IMR-90 (cell line): ENCODE results near the gene ZBTB39.
"Not testable (repeated sequence)": the region's sequence is repeated elsewhere in the genome, so short reads cannot be mapped to it uniquely, and the experiment has no call there.

Source experiments
- BHLHE40 ChIP-seq: fragments of 150-350 bp; IDR thresholded peaks from 2 replicates; pipeline ENCODE4 v1.6.1; 2016; ENCODE audit warnings: mild to moderate bottlenecking, low read depth, low read length
- CHD1 ChIP-seq: IDR thresholded peaks from 2 replicates; pipeline ENCODE4 v1.6.1; 2012; ENCODE audit warnings: low read depth, low read length, improper control_type of control experiment
- CTCF ChIP-seq: conservative IDR thresholded peaks from 2 replicates; pipeline ENCODE4 v1.5.1; 2012; ENCODE audit warnings: mild to moderate bottlenecking, low read depth, low read length, improper control_type of control experiment
- ELK1 ChIP-seq: fragments of 150-350 bp; IDR thresholded peaks from 2 replicates; pipeline ENCODE4 v1.6.1; 2016; ENCODE audit warnings: low read depth, mild to moderate bottlenecking, low read length, moderate library complexity, borderline replicate concordance
- MAFK ChIP-seq: IDR thresholded peaks from 2 replicates; pipeline ENCODE4 v1.6.1; 2012; ENCODE audit warnings: low read depth, low read length, improper control_type of control experiment
- MXI1 ChIP-seq: IDR thresholded peaks from 2 replicates; pipeline ENCODE4 v1.6.1; 2012; ENCODE audit warnings: low read depth, mild to moderate bottlenecking, low read length, moderate library complexity, borderline replicate concordance
- POLR2A ChIP-seq: IDR thresholded peaks from 2 replicates; pipeline ENCODE4 v1.6.1; 2012; ENCODE audit warnings: mild to moderate bottlenecking, low read depth, low read length
- RAD21 ChIP-seq: IDR thresholded peaks from 2 replicates; pipeline ENCODE4 v1.6.1; 2012; ENCODE audit warnings: low read length, improper control_type of control experiment
- SMC3 ChIP-seq: fragments of 150-350 bp; IDR thresholded peaks from 2 replicates; pipeline ENCODE4 v1.6.1; 2016; ENCODE audit warnings: low read depth, mild to moderate bottlenecking, antibody characterized with exemption, low read length, moderate library complexity
- USF2 ChIP-seq: fragments of 150-350 bp; IDR thresholded peaks from 2 replicates; pipeline ENCODE4 v1.6.1; 2017; ENCODE audit warnings: mild to moderate bottlenecking, antibody characterized with exemption, low read length, low read depth

GRCh38 chr12:56965124-56965523 lies 41.2 kb downstream of the ZBTB39 start:
- not testable (repeated sequence) for TF ChIP-seq CTCF, ELK1, CHD1, MAFK, POLR2A, RAD21, SMC3, BHLHE40, USF2, MXI1
